Measurements from ENCODE around the gene LZTR1.

The LZTR1 gene

GRCh38 chr22:21009638-21010425 lies 27.7 kb downstream of the LZTR1 start:
- Histone ChIP-seq H3K36me3 (ENCODE audit: control insufficient read depth in 1 of 2, insufficient read depth in 2 of 2, low read depth in 1 of 2, low read length in 2 of 2) (peaks cover 6 to 8% of the 10 kb centered on the region in 2 experiments), H3K27me3 (ENCODE audit: control insufficient read depth in 1 of 2, insufficient read depth in 1 of 2, low read length in 2 of 2) (no peaks in the 10 kb centered on the region), H2BK120ac (ENCODE audit: low read depth, low read length) (no peak overlapping the region), H3K9me3 (ENCODE audit: control insufficient read depth, low read length) (no peaks in the 10 kb centered on the region), H2BK5ac (ENCODE audit: low read depth, low read length, poor library complexity, severe bottlenecking) (no peak overlapping the region), H3K27ac (ENCODE audit: low read length, poor library complexity, severe bottlenecking) (no peak overlapping the region), H3K4ac (ENCODE audit: low read depth in 1 of 2, low read length in 2 of 2) (no peak overlapping the region), H2AFZ (ENCODE audit: low read depth, low read length) (no peak overlapping the region), H3K23ac (ENCODE audit: low read length in 2 of 2) (no peak overlapping the region), H3K4me3 (ENCODE audit: insufficient read depth in 1 of 2, low read depth in 1 of 2, low read length in 2 of 2) (no peak overlapping the region), H3K18ac (ENCODE audit: low read depth in 1 of 2, low read length in 2 of 2) (no peak overlapping the region), H2AK5ac (ENCODE audit: low read length, severe bottlenecking) (no peak overlapping the region), H2BK12ac (ENCODE audit: low read length in 2 of 2) (no peak overlapping the region), H4K8ac (ENCODE audit: low read length) (no peak overlapping the region), H2BK15ac (ENCODE audit: low read depth, poor library complexity, severe bottlenecking) (no peak overlapping the region), H3K4me1 (ENCODE audit: control insufficient read depth, insufficient read depth, low read depth, low read length) (peaks cover 12% of the 10 kb centered on the region), H3K4me2 (ENCODE audit: low read length, poor library complexity, severe bottlenecking) (no peak overlapping the region), H4K91ac (ENCODE audit: low read length) (no peak overlapping the region), H3K9ac (ENCODE audit: low read length) (no peak overlapping the region), H3K79me1 (replicated peaks; ENCODE audit: low read length, poor library complexity, severe bottlenecking) (peaks cover 2% of the 10 kb centered on the region), H3K14ac (ENCODE audit: low read length in 2 of 2) (no peak overlapping the region)
- DNase-seq, result peak; percentile 60
- WGBS, result 61% methylated on average over 10 of the region's 10 CpGs

- Histone ChIP-seq H3K79me1 (replicated peaks; ENCODE audit: low read length, poor library complexity, severe bottlenecking) (peaks cover 2% of the 10 kb centered on the region), H3K4me1 (ENCODE audit: control insufficient read depth, insufficient read depth, low read depth, low read length) (peaks cover 20% of the 10 kb centered on the region), H3K18ac (ENCODE audit: low read depth in 1 of 2, low read length in 2 of 2) (no peak overlapping the region), H4K8ac (ENCODE audit: low read length) (no peak overlapping the region), H3K23ac (ENCODE audit: low read length in 2 of 2) (no peak overlapping the region), H2BK12ac (ENCODE audit: low read length in 2 of 2) (no peak overlapping the region), H3K9me3 (ENCODE audit: control insufficient read depth, low read length) (no peaks in the 10 kb centered on the region), H3K4me3 (ENCODE audit: insufficient read depth in 1 of 2, low read depth in 1 of 2, low read length in 2 of 2) (no peak overlapping the region), H4K91ac (ENCODE audit: low read length) (no peak overlapping the region), H3K9ac (ENCODE audit: low read length) (no peak overlapping the region), H3K27ac (ENCODE audit: low read length, poor library complexity, severe bottlenecking) (no peak overlapping the region), H2BK15ac (ENCODE audit: low read depth, poor library complexity, severe bottlenecking) (no peak overlapping the region), H3K4me2 (ENCODE audit: low read length, poor library complexity, severe bottlenecking) (no peak overlapping the region), H2BK5ac (ENCODE audit: low read depth, low read length, poor library complexity, severe bottlenecking) (no peak overlapping the region), H3K4ac (ENCODE audit: low read depth in 1 of 2, low read length in 2 of 2) (no peak overlapping the region), H2AK5ac (ENCODE audit: low read length, severe bottlenecking) (no peak overlapping the region), H2AFZ (ENCODE audit: low read depth, low read length) (no peak overlapping the region), H3K14ac (ENCODE audit: low read length in 2 of 2) (no peak overlapping the region), H2BK120ac (ENCODE audit: low read depth, low read length) (no peak overlapping the region), H3K36me3 (ENCODE audit: control insufficient read depth in 1 of 2, insufficient read depth in 2 of 2, low read depth in 1 of 2, low read length in 2 of 2) (peaks cover 6 to 8% of the 10 kb centered on the region in 2 experiments), H3K27me3 (ENCODE audit: control insufficient read depth in 1 of 2, insufficient read depth in 1 of 2, low read length in 2 of 2) (no peaks in the 10 kb centered on the region)
- no peak for DNase-seq
- 82% methylated on average over 3 of the region's 3 CpGs for WGBS
These were observed 28.5 kb downstream of the LZTR1 start for GRCh38 chr22:21010426-21011113.

GRCh38 chr22:21012446-21013407 lies 30.6 kb downstream of the LZTR1 start:
- H3K36me3 ChIP-seq (ENCODE audit: control insufficient read depth in 1 of 2, insufficient read depth in 2 of 2, low read depth in 1 of 2, low read length in 2 of 2), result peaks cover 6 to 8% of the 10 kb centered on the region in 2 experiments
- WGBS, result 92% methylated on average over 14 of the region's 14 CpGs
- H4K8ac ChIP-seq (ENCODE audit: low read length), result no peak overlapping the region
- H4K91ac ChIP-seq (ENCODE audit: low read length), result peak overlapping the region; percentile 53
- no peak overlapping the region for H3K4ac ChIP-seq (ENCODE audit: low read depth in 1 of 2, low read length in 2 of 2)
- H3K27me3 ChIP-seq (ENCODE audit: control insufficient read depth in 1 of 2, insufficient read depth in 1 of 2, low read length in 2 of 2), result no peaks in the 10 kb centered on the region
- peaks cover 2% of the 10 kb centered on the region for H3K79me1 ChIP-seq (replicated peaks; ENCODE audit: low read length, poor library complexity, severe bottlenecking)
- H3K4me3 ChIP-seq (ENCODE audit: insufficient read depth in 1 of 2, low read depth in 1 of 2, low read length in 2 of 2), result no peak overlapping the region
- H3K27ac ChIP-seq (ENCODE audit: low read length, poor library complexity, severe bottlenecking), result no peak overlapping the region
- H3K9ac ChIP-seq (ENCODE audit: low read length), result no peak overlapping the region
- no peak overlapping the region for H2BK120ac ChIP-seq (ENCODE audit: low read depth, low read length)
- H2BK15ac ChIP-seq (ENCODE audit: low read depth, poor library complexity, severe bottlenecking), result no peak overlapping the region
- no peak overlapping the region for H2AFZ ChIP-seq (ENCODE audit: low read depth, low read length)
- no peak overlapping the region for H2AK5ac ChIP-seq (ENCODE audit: low read length, severe bottlenecking)
- no peak overlapping the region for H3K4me2 ChIP-seq (ENCODE audit: low read length, poor library complexity, severe bottlenecking)
- no peak overlapping the region for H3K18ac ChIP-seq (ENCODE audit: low read depth in 1 of 2, low read length in 2 of 2)
- H3K14ac ChIP-seq (ENCODE audit: low read length in 2 of 2), result no peak overlapping the region
- peak overlapping the region in 1 of 2 experiments; percentile 25 for H3K23ac ChIP-seq (ENCODE audit: low read length in 2 of 2)
- peak overlapping the region in 1 of 2 experiments; percentile 66 for H2BK12ac ChIP-seq (ENCODE audit: low read length in 2 of 2)
- DNase-seq, result no peak
- H2BK5ac ChIP-seq (ENCODE audit: low read depth, low read length, poor library complexity, severe bottlenecking), result no peak overlapping the region
- no peaks in the 10 kb centered on the region for H3K9me3 ChIP-seq (ENCODE audit: control insufficient read depth, low read length)
- H3K4me1 ChIP-seq (ENCODE audit: control insufficient read depth, insufficient read depth, low read depth, low read length), result peaks cover 27% of the 10 kb centered on the region
